GM06990 (cell line): ENCODE results near the gene FAM222A.

ENCODE experiments used
- DNase-seq: peaks from one replicate; pipeline ENCODE4 v3.0.0-alpha.2; 2011; ENCODE audit not compliant: insufficient read length; ENCODE audit errors: extremely low read depth
- H3K27me3 ChIP-seq: replicated peaks from 2 replicates; pipeline ENCODE4 v1.6.0; 2011; ENCODE audit warnings: low read length; ENCODE audit not compliant: control insufficient read depth, insufficient read depth
- H3K36me3 ChIP-seq: 2 replicates; pipeline ENCODE4 v1.5.1; 2011; ENCODE audit warnings: low read length; ENCODE audit not compliant: control insufficient read depth, insufficient read depth
- H3K4me3 ChIP-seq: replicated peaks from 2 replicates; pipeline ENCODE4 v1.5.1; 2011; ENCODE audit warnings: low read depth, mild to moderate bottlenecking, control low read depth, low read length
- CTCF ChIP-seq: IDR thresholded peaks from 2 replicates; pipeline ENCODE4 v1.5.1; 2011; ENCODE audit warnings: low read length, control low read depth, mild to moderate bottlenecking, inconsistent platforms; ENCODE audit not compliant: insufficient read depth, poor library complexity, severe bottlenecking

FAM222A gene

GRCh38 chr12:109760930-109761921 is 47.6 kb downstream of the FAM222A start:
- DNase-seq, result no peak
- H3K36me3 ChIP-seq, result no peaks in the 10 kb centered on the region
- no peak overlapping the region for H3K4me3 ChIP-seq
- no peaks in the 10 kb centered on the region for H3K27me3 ChIP-seq
- no peak for TF ChIP-seq CTCF

GRCh38 chr12:109762071-109762672 is 48.5 kb downstream of the FAM222A start:
- no peak overlapping the region for H3K4me3 ChIP-seq
- H3K27me3 ChIP-seq, result no peaks in the 10 kb centered on the region
- TF ChIP-seq CTCF, result no peak
- H3K36me3 ChIP-seq, result no peaks in the 10 kb centered on the region
- no peak for DNase-seq

- H3K4me3 ChIP-seq, result no peak overlapping the region
- DNase-seq, result no peak
- H3K27me3 ChIP-seq, result no peaks in the 10 kb centered on the region
- TF ChIP-seq CTCF, result no peak
- no peaks in the 10 kb centered on the region for H3K36me3 ChIP-seq
Observed at GRCh38 chr12:109762673-109763191, 49.1 kb downstream of the FAM222A start.

- DNase-seq, result no peak
- Histone ChIP-seq H3K4me3 (no peak overlapping the region), H3K27me3 (no peaks in the 10 kb centered on the region), H3K36me3 (no peaks in the 10 kb centered on the region)
- TF ChIP-seq CTCF, result no peak
Observed at GRCh38 chr12:109763201-109763841, 49.7 kb downstream of the FAM222A start.

GRCh38 chr12:109764123-109764522 is 50.5 kb downstream of the FAM222A start:
- no peak for DNase-seq
- Histone ChIP-seq H3K27me3 (no peaks in the 10 kb centered on the region), H3K36me3 (no peaks in the 10 kb centered on the region), H3K4me3 (no peak overlapping the region)
- no peak for TF ChIP-seq CTCF
